Measurements from ENCODE around the gene HHIP.

Gene HHIP

DNA sequence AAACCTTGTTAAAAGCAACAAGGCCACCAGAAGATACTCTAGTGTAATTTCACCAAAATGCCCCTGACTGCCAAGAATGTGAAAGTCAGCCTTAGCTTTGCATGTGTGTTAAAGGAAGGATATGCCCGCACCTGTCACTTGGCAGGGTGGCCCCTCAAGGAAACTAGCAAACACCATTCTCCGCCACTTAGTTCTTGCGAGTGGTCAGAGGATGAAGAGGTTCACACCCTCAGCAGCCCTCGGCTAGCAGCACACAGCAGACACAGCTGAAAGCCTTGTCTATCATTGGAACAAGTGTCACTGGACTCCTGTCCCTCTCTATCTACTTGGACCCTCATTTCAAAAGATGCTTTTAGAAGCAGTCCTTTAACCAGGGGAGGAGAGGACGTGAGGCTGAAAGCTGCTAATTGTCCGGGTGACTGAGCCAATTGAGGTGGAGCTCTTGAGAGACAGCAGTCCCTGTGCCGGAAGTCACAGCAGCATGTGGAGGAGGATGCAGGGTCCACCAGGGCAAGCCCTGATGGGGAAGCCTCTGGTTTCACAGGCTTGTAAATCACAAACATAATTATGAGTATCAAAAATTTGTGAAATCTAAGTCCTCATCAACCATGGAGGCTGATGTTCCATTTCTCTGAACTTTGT lies 18.0 kb downstream of the HHIP start:
- no peak for DNase-seq (ENCODE audit: low spot score in 2 of 2)
- Mint-ChIP-seq H3K4me3 (no peak overlapping the region), H3K4me1 (no peaks in the 10 kb centered on the region), H3K27ac (ENCODE audit: low read depth) (no peak overlapping the region), H3K36me3 (ENCODE audit: insufficient read depth) (no peaks in the 10 kb centered on the region), H3K27me3 (no peaks in the 10 kb centered on the region), H3K9me3 (no peaks in the 10 kb centered on the region)
- no peak for ATAC-seq (replicated peaks; ENCODE audit: extremely low read depth, poor library complexity, severe bottlenecking)

DNA sequence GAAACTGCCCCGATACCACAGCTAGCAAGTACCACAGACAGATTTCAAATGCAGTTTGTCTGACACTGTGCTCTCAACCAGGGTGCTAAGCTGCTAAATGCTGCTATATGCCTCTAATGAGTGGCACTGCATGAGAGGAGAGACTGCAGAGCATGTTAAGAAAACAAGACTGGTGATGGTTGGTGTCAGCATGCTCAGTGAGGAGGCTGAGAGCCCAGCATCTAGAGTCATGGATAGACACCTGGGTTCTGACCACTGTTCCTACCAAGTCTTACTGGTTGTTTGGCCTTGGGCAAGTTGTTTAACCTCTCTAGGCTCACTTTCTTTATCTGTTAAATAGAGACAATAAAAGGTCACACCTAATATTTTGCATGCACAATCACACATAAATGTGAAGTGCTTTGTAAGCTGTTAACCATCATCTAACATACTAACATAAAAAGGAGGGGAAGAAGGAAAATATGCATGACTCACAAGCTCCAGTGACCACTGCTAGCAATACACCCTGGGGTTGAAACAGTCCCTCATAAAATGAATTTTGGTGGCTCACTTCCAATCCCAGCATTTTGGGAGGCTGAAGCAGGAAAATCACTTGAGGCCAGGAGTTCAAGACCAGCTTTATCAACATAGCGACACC lies 20.7 kb downstream of the HHIP start:
- H3K9me3 Mint-ChIP-seq: no peaks in the 10 kb centered on the region
- H3K36me3 Mint-ChIP-seq (ENCODE audit: insufficient read depth): no peaks in the 10 kb centered on the region
- no peaks in the 10 kb centered on the region for H3K27me3 Mint-ChIP-seq
- DNase-seq (ENCODE audit: low spot score in 2 of 2) (no peak), ATAC-seq (replicated peaks; ENCODE audit: extremely low read depth, poor library complexity, severe bottlenecking) (no peak)
- H3K4me1 Mint-ChIP-seq: no peaks in the 10 kb centered on the region
- no peak overlapping the region for H3K27ac Mint-ChIP-seq (ENCODE audit: low read depth)
- H3K4me3 Mint-ChIP-seq: no peak overlapping the region

GRCh38 chr4:144667500-144667899 lies 21.5 kb downstream of the HHIP start:
- Mint-ChIP-seq H3K27me3 (no peaks in the 10 kb centered on the region), H3K36me3 (ENCODE audit: insufficient read depth) (no peaks in the 10 kb centered on the region), H3K4me1 (no peaks in the 10 kb centered on the region), H3K9me3 (no peaks in the 10 kb centered on the region), H3K4me3 (no peak overlapping the region), H3K27ac (ENCODE audit: low read depth) (no peak overlapping the region)
- DNase-seq (ENCODE audit: low spot score in 2 of 2) (no peak), ATAC-seq (replicated peaks; ENCODE audit: extremely low read depth, poor library complexity, severe bottlenecking) (no peak)

- H3K4me1 Mint-ChIP-seq: no peaks in the 10 kb centered on the region
- H3K27me3 Mint-ChIP-seq: no peaks in the 10 kb centered on the region
- no peak for ATAC-seq (replicated peaks; ENCODE audit: extremely low read depth, poor library complexity, severe bottlenecking)
These were observed 24.8 kb downstream of the HHIP start for GRCh38 chr4:144670776-144671175.

GRCh38 chr4:144674711-144675110 lies 28.8 kb downstream of the HHIP start:
- Mint-ChIP-seq H3K27me3 (no peaks in the 10 kb centered on the region), H3K36me3 (ENCODE audit: insufficient read depth) (no peaks in the 10 kb centered on the region), H3K4me3 (no peak overlapping the region), H3K27ac (ENCODE audit: low read depth) (no peak overlapping the region), H3K4me1 (no peaks in the 10 kb centered on the region), H3K9me3 (peaks cover 5% of the 10 kb centered on the region)
- DNase-seq (ENCODE audit: low spot score in 2 of 2) (no peak), ATAC-seq (replicated peaks; ENCODE audit: extremely low read depth, poor library complexity, severe bottlenecking) (no peak)

More at GRCh38 chr4:144670776-144671175, 24.8 kb downstream of the HHIP start:
- no peak for DNase-seq (ENCODE audit: low spot score in 2 of 2)
- Mint-ChIP-seq H3K36me3 (ENCODE audit: insufficient read depth) (no peaks in the 10 kb centered on the region), H3K27ac (ENCODE audit: low read depth) (no peak overlapping the region), H3K4me3 (no peak overlapping the region), H3K9me3 (no peaks in the 10 kb centered on the region)

- H3K4me3 Mint-ChIP-seq: no peak overlapping the region
- no peaks in the 10 kb centered on the region for H3K4me1 Mint-ChIP-seq
- H3K27me3 Mint-ChIP-seq: no peaks in the 10 kb centered on the region
- H3K9me3 Mint-ChIP-seq: peaks cover 5% of the 10 kb centered on the region
- ATAC-seq (replicated peaks; ENCODE audit: extremely low read depth, poor library complexity, severe bottlenecking) (no peak), DNase-seq (ENCODE audit: low spot score in 2 of 2) (no peak)
- H3K27ac Mint-ChIP-seq (ENCODE audit: low read depth): no peak overlapping the region
- H3K36me3 Mint-ChIP-seq (ENCODE audit: insufficient read depth): no peaks in the 10 kb centered on the region
These were observed 35.9 kb downstream of the HHIP start for GRCh38 chr4:144681806-144682205.

DNA sequence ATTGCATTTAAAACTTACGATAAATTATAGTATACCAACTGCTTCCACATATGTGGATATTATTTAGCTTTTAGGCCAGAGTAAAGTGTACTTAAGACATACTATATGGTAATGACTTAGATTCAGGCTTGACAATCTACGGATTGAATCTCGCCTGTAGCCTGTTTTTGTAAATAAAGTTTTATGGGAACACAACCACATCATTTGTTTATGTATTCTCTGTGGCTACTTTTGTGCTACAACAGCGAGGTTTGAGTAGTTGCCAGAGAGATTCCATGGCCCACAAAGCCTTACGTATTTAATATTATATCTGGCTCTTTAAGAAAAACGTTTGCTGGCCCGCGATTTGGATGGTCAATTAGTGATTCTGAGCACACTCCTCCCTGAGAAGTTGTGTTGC lies 37.6 kb downstream of the HHIP start:
- no peaks in the 10 kb centered on the region for H3K27me3 Mint-ChIP-seq
- H3K4me1 Mint-ChIP-seq: no peaks in the 10 kb centered on the region
- DNase-seq (ENCODE audit: low spot score in 2 of 2) (no peak), ATAC-seq (replicated peaks; ENCODE audit: extremely low read depth, poor library complexity, severe bottlenecking) (no peak)
- no peak overlapping the region for H3K27ac Mint-ChIP-seq (ENCODE audit: low read depth)
- H3K9me3 Mint-ChIP-seq: peaks cover 4% of the 10 kb centered on the region
- no peak overlapping the region for H3K4me3 Mint-ChIP-seq
- no peaks in the 10 kb centered on the region for H3K36me3 Mint-ChIP-seq (ENCODE audit: insufficient read depth)

GRCh38 chr4:144685911-144686310 lies 40.0 kb downstream of the HHIP start:
- no peak overlapping the region for H3K4me3 Mint-ChIP-seq
- no peak overlapping the region for H3K27ac Mint-ChIP-seq (ENCODE audit: low read depth)
- no peaks in the 10 kb centered on the region for H3K9me3 Mint-ChIP-seq
- no peaks in the 10 kb centered on the region for H3K36me3 Mint-ChIP-seq (ENCODE audit: insufficient read depth)
- no peaks in the 10 kb centered on the region for H3K27me3 Mint-ChIP-seq
- no peak for DNase-seq (ENCODE audit: low spot score in 2 of 2)
- ATAC-seq (replicated peaks; ENCODE audit: extremely low read depth, poor library complexity, severe bottlenecking): no peak
- H3K4me1 Mint-ChIP-seq: no peaks in the 10 kb centered on the region

GRCh38 chr4:144686921-144687320 lies 41.0 kb downstream of the HHIP start:
- no peaks in the 10 kb centered on the region for H3K4me1 Mint-ChIP-seq
- H3K27me3 Mint-ChIP-seq: no peaks in the 10 kb centered on the region
- H3K36me3 Mint-ChIP-seq (ENCODE audit: insufficient read depth): no peaks in the 10 kb centered on the region
- no peak overlapping the region for H3K27ac Mint-ChIP-seq (ENCODE audit: low read depth)
- DNase-seq (ENCODE audit: low spot score in 2 of 2) (no peak), ATAC-seq (replicated peaks; ENCODE audit: extremely low read depth, poor library complexity, severe bottlenecking) (no peak)
- no peak overlapping the region for H3K4me3 Mint-ChIP-seq
- no peaks in the 10 kb centered on the region for H3K9me3 Mint-ChIP-seq

- no peaks in the 10 kb centered on the region for H3K27me3 Mint-ChIP-seq
- DNase-seq (ENCODE audit: low spot score in 2 of 2): no peak
- no peak overlapping the region for H3K27ac Mint-ChIP-seq (ENCODE audit: low read depth)
- no peaks in the 10 kb centered on the region for H3K4me1 Mint-ChIP-seq
- H3K9me3 Mint-ChIP-seq: no peaks in the 10 kb centered on the region
- H3K4me3 Mint-ChIP-seq: no peak overlapping the region
- ATAC-seq (replicated peaks; ENCODE audit: extremely low read depth, poor library complexity, severe bottlenecking): no peak
- no peaks in the 10 kb centered on the region for H3K36me3 Mint-ChIP-seq (ENCODE audit: insufficient read depth)
These were observed 41.5 kb downstream of the HHIP start for GRCh38 chr4:144687466-144687865.

DNA sequence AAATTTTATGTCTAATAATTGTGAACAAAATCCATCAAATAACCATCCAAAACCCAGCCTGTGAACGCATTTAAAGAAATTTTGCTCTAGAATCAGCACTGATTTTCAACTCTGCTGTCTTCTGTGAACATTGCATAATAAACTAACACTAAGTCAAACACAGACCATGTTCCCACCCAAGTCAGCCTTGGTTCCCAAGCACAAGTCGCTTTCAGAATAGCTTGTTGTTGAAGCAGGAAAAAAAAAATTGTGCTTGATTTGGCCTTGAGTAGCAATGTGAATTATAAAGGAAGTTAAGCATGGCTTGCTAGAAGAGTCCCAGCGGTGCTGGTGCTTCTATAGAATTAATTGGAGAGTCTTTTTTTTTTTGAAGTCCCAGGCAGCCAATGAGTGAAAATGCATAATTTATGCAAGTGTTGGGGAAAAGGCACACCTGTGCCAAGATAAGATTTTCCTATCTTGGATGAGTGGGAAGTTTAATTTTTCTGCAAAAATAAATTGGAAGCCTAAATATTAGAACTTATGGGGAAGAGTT lies 42.1 kb downstream of the HHIP start:
- Mint-ChIP-seq H3K36me3 (ENCODE audit: insufficient read depth) (no peaks in the 10 kb centered on the region), H3K4me3 (no peak overlapping the region), H3K27ac (ENCODE audit: low read depth) (no peak overlapping the region), H3K27me3 (no peaks in the 10 kb centered on the region), H3K9me3 (no peaks in the 10 kb centered on the region), H3K4me1 (no peaks in the 10 kb centered on the region)
- no peak for DNase-seq (ENCODE audit: low spot score in 2 of 2)
- ATAC-seq (replicated peaks; ENCODE audit: extremely low read depth, poor library complexity, severe bottlenecking): no peak

- H3K27ac Mint-ChIP-seq (ENCODE audit: low read depth): no peak overlapping the region
- no peaks in the 10 kb centered on the region for H3K36me3 Mint-ChIP-seq (ENCODE audit: insufficient read depth)
- ATAC-seq (replicated peaks; ENCODE audit: extremely low read depth, poor library complexity, severe bottlenecking) (no peak), DNase-seq (ENCODE audit: low spot score in 2 of 2) (no peak)
- no peak overlapping the region for H3K4me3 Mint-ChIP-seq
- no peaks in the 10 kb centered on the region for H3K27me3 Mint-ChIP-seq
- H3K9me3 Mint-ChIP-seq: no peaks in the 10 kb centered on the region
- no peaks in the 10 kb centered on the region for H3K4me1 Mint-ChIP-seq
These were observed 43.2 kb downstream of the HHIP start for GRCh38 chr4:144689125-144689524.

DNA sequence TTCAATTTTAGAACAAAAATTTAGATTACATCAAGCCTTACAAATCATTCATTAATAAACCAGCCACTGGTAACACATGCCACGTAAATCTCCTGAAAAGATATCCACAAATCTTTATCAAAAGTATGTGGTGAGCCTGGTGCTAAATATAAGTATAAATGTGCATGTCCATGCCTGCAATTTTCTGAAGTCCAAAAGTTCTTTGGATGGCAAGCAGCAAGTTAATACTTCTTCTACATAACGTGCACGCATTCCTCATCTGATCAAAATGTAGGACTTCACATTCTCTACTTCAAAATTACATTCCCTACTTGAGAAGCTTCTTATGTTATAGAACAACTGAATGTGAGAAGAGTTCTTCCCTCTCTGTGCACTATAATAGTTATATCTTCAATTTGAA lies 49.8 kb downstream of the HHIP start:
- Mint-ChIP-seq H3K36me3 (ENCODE audit: insufficient read depth) (no peaks in the 10 kb centered on the region), H3K9me3 (no peaks in the 10 kb centered on the region), H3K27me3 (no peaks in the 10 kb centered on the region), H3K4me1 (no peaks in the 10 kb centered on the region), H3K27ac (ENCODE audit: low read depth) (no peak overlapping the region), H3K4me3 (no peak overlapping the region)
- ATAC-seq (replicated peaks; ENCODE audit: extremely low read depth, poor library complexity, severe bottlenecking): no peak
- DNase-seq (ENCODE audit: low spot score in 2 of 2): no peak

All from central memory CD8-positive, alpha-beta T cell (primary cell).